GM13976 (cell line): ENCODE results near the gene HRH3.

Source experiments
- DNase-seq: peaks from one replicate; pipeline ENCODE4 v3.0.0; 2012; ENCODE audit warnings: low spot score
- CTCF ChIP-seq: IDR thresholded peaks from 2 replicates; pipeline ENCODE4 v1.5.1; 2012; ENCODE audit warnings: borderline replicate concordance, mild to moderate bottlenecking; ENCODE audit not compliant: insufficient read depth; ENCODE audit errors: extremely low read depth, missing control alignments, control extremely low read depth
- in situ Hi-C: fragments of 300-500 bp; cut with MboI; formaldehyde crosslinking; loops from one replicate; pipeline ENCODE4 v1.12.0; 2022; ENCODE audit warnings: low sequenced_read_pairs, mixed read lengths, inconsistent platforms; ENCODE audit not compliant: unreplicated experiment

HRH3 gene

DNA sequence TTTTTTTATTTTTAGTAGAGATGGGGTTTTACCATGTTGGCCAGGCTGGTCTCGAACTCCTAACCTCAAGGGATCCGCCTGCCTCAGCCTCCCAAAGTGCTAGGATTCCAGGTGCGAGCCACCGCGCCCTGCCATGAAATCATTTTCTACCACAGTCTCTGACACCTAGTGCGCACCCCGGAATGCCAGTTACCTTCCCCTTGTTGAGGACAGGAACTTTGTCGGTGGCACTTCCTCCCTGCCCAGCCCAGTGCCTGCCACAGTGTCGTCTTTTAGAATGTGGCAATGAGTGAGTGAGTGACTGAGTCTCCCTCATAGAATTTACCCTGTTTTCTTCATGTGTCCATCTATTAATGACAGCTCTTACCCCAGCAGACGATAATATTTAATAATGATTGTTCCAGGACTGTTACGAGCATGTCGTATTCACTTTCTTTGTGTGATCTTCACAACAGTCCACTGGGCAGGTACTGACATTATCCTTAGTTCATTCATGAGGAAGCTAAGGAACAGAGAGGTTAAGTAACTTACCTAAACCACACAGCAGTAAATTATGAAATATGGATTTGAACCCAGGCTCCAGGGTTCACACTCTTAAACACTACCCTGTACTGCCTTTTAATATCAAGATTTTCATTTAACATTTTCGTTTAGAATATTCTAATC is 20.1 kb upstream of the HRH3 start:
- TF ChIP-seq CTCF = no peak
- in situ Hi-C loops = no loop called here
- DNase-seq = no peak

DNA sequence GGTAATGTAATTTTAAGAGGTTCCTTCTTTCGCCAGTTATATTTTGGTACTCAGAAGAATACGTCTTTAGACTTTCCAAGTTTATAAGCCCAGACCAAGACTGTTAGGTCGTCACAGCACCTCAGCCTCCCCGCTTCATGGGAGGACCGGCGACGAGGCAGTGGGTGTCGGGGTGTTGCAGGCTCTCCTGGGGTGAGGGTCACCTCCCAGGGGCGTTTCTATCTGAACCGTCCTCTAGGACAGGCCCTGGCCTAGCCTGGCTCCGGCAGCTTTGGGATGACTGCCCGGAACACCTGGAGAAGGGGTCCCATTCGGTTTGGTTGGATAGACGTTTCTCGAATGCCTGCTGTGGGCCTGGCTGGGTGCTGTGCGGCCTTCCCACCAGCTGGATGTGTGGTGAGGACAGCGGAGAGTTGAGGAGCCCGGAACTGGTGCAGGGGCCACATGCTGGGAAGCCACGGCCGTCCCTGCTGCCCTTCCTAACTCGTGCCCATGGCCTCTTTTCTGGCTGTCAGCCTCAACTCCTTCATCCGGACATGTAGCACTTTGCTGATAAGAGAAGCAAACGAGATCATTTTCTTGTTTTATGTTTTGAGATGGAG is 19.3 kb upstream of the HRH3 start:
- TF ChIP-seq CTCF = no peak
- DNase-seq = no peak
- in situ Hi-C loops = no loop called here

- TF ChIP-seq CTCF = no peak
- DNase-seq = no peak
These were observed 18.6 kb upstream of the HRH3 start for GRCh38 chr20:62238569-62239277.

GRCh38 chr20:62237801-62238568 is 17.9 kb upstream of the HRH3 start, which contains the start of gene OSBPL2:
TSS of gene OSBPL2 (plus strand) at chr20:62238521. CDS start at chr20:62256185, 17,664 bp downstream.
- in situ Hi-C loops = no loop called here
- DNase-seq = peak; percentile 100
- no peak for TF ChIP-seq CTCF

More at GRCh38 chr20:62238569-62239277, 18.6 kb upstream of the HRH3 start:
- in situ Hi-C loops = no loop called here

- in situ Hi-C loops = no loop called here
- TF ChIP-seq CTCF = no peak
- no peak for DNase-seq
These were observed 17.4 kb upstream of the HRH3 start for GRCh38 chr20:62237514-62237800.

GRCh38 chr20:62236766-62237513 is 16.9 kb upstream of the HRH3 start:
- no peak for TF ChIP-seq CTCF
- in situ Hi-C loops = no loop called here
- DNase-seq = no peak
